Measurements from ENCODE around the gene SNX21. TPM values are rescaled to one million over a fixed set of nuclear protein-coding genes. Genes with fewer than 3 reads are reported as not detected.

The SNX21 gene
- total RNA-seq, 1 donor from 2014 or later, result 0.49 TPM

GRCh38 chr20:45832619-45833018 is 980 bp upstream of the SNX21 start:
- CTCF ChIA-PET, result interaction anchor here (1.2 kb wide), 1 partner anchor 33 kb away, joined by 3 read pairs; no protein-coding TSS in a partner anchor
- Mint-ChIP-seq H3K27ac (no peak overlapping the region), H3K27me3 (no peaks in the 10 kb centered on the region)

GRCh38 chr20:45833883-45834796 is 541 bp downstream of the SNX21 start:
- ChIA-PET CTCF (no interaction called here), POLR2A (interaction anchor here (1.2 kb wide), 1 partner anchor 101 kb away, joined by 4 read pairs; the partner anchor contains the start of gene PCIF1)
- DNase-seq (peak; percentile 43), ATAC-seq (ENCODE audit: low read depth) (peak; percentile 70)
- Mint-ChIP-seq H3K9me3 (no peaks in the 10 kb centered on the region), H3K27me3 (no peaks in the 10 kb centered on the region), H3K36me3 (ENCODE audit: low read depth) (no peaks in the 10 kb centered on the region), H3K27ac (no peak overlapping the region), H3K4me1 (peaks cover 10% of the 10 kb centered on the region), H3K4me3 (peak overlapping the region; percentile 86)
- TF ChIP-seq CTCF (IDR thresholded peaks at IDR 0.05), result no peak
- intact Hi-C loops (cut with micrococcal nuclease), result loop anchor here (5.0 kb wide), 1 partner anchor 58 kb away; the partner anchor contains the start of genes CTSA and NEURL2

More at GRCh38 chr20:45832619-45833018, 980 bp upstream of the SNX21 start:
- POLR2A ChIA-PET, result interaction anchor here (1.2 kb wide), 2 partner anchors 48 to 102 kb away, joined by 4 to 5 read pairs; partner anchors contain the start of genes PCIF1 and ZSWIM1
- Mint-ChIP-seq H3K4me3 (peak overlapping the region; percentile 86), H3K9me3 (no peaks in the 10 kb centered on the region), H3K4me1 (peaks cover 10% of the 10 kb centered on the region), H3K36me3 (ENCODE audit: low read depth) (no peaks in the 10 kb centered on the region)
- intact Hi-C loops (cut with micrococcal nuclease), result loop anchor here (5.0 kb wide), 1 partner anchor 60 kb away; the partner anchor contains the start of genes CTSA and NEURL2
- TF ChIP-seq CTCF (IDR thresholded peaks at IDR 0.05), result no peak
- ATAC-seq (ENCODE audit: low read depth) (no peak), DNase-seq (no peak)

- CTCF ChIA-PET, result no interaction called here
- Mint-ChIP-seq H3K27me3 (no peaks in the 10 kb centered on the region), H3K4me3 (peak overlapping the region; percentile 86)
Measured at GRCh38 chr20:45834797-45835161, 1.2 kb downstream of the SNX21 start.

GRCh38 chr20:45835329-45835765 is 1.7 kb downstream of the SNX21 start:
- intact Hi-C loops (cut with micrococcal nuclease), result no loop called here
- Mint-ChIP-seq H3K4me3 (peak overlapping the region; percentile 5), H3K27me3 (no peaks in the 10 kb centered on the region), H3K9me3 (no peaks in the 10 kb centered on the region), H3K4me1 (peaks cover 10% of the 10 kb centered on the region), H3K36me3 (ENCODE audit: low read depth) (no peaks in the 10 kb centered on the region), H3K27ac (no peak overlapping the region)
- no peak for DNase-seq
- ChIA-PET POLR2A (no interaction called here), CTCF (no interaction called here)
- ATAC-seq (ENCODE audit: low read depth), result no peak
- TF ChIP-seq CTCF (IDR thresholded peaks at IDR 0.05), result no peak

More at GRCh38 chr20:45834797-45835161, 1.2 kb downstream of the SNX21 start:
- TF ChIP-seq CTCF (IDR thresholded peaks at IDR 0.05), result no peak
- H3K9me3 Mint-ChIP-seq, result no peaks in the 10 kb centered on the region
- POLR2A ChIA-PET, result no interaction called here
- no peaks in the 10 kb centered on the region for H3K36me3 Mint-ChIP-seq (ENCODE audit: low read depth)
- intact Hi-C loops (cut with micrococcal nuclease), result loop anchor here (5.0 kb wide), 1 partner anchor 58 kb away; the partner anchor contains the start of genes CTSA and NEURL2
- H3K4me1 Mint-ChIP-seq, result peaks cover 10% of the 10 kb centered on the region
- H3K27ac Mint-ChIP-seq, result no peak overlapping the region
- DNase-seq (no peak), ATAC-seq (ENCODE audit: low read depth) (no peak)

GRCh38 chr20:45835825-45836224 is 2.2 kb downstream of the SNX21 start:
- ChIA-PET POLR2A (no interaction called here), CTCF (no interaction called here)

More at GRCh38 chr20:45835825-45836224, 2.2 kb downstream of the SNX21 start:
- no peaks in the 10 kb centered on the region for H3K36me3 Mint-ChIP-seq (ENCODE audit: low read depth)
- TF ChIP-seq CTCF (IDR thresholded peaks at IDR 0.05), result no peak
- no peak overlapping the region for H3K27ac Mint-ChIP-seq
- no peaks in the 10 kb centered on the region for H3K9me3 Mint-ChIP-seq
- no peak for ATAC-seq (ENCODE audit: low read depth)
- peak overlapping the region; percentile 5 for H3K4me3 Mint-ChIP-seq
- H3K4me1 Mint-ChIP-seq, result peaks cover 10% of the 10 kb centered on the region
- no peaks in the 10 kb centered on the region for H3K27me3 Mint-ChIP-seq
- intact Hi-C loops (cut with micrococcal nuclease), result no loop called here
- DNase-seq, result no peak
